CD8-positive, alpha-beta memory T cell (primary cell): ENCODE data around the gene PKIB. TPM values are rescaled to one million over a fixed set of nuclear protein-coding genes. Genes with fewer than 3 reads are reported as not detected.
A peak's percentile ranks its signal among the peaks of the same experiment; 100 is the strongest.
"Not testable (repeated sequence)": the region's sequence is repeated elsewhere in the genome, so short reads cannot be mapped to it uniquely, and the experiment has no call there.

Experiments used
- CTCF ChIA-PET: fragments of 350-600 bp; sonication (Branson Sonifier 250); formaldehyde crosslinking; loops from one replicate; lab custom pipeline; 2021; ENCODE audit warnings: antibody characterized with exemption; lab: Charles Lee
- POLR2A ChIA-PET: fragments of 350-600 bp; sonication (Branson Sonifier 250); formaldehyde crosslinking; loops from one replicate; lab custom pipeline; 2021; ENCODE audit warnings: antibody characterized with exemption; lab: Charles Lee
- DNase-seq, 5 donors: peaks; one replicate each; pipeline versions ENCODE4 v3.0.0 to v3.0.0-alpha.2; 2020 to 2022; ENCODE audit warnings: mixed read lengths in 1 of 5
- H3K27ac ChIP-seq: one replicate; pipeline ENCODE4 v1.7.0; 2013; ENCODE audit warnings: low read depth, mild to moderate bottlenecking, low read length, moderate library complexity
- H3K27me3 ChIP-seq: 2 replicates; pipeline ENCODE4 v1.7.0; 2013; ENCODE audit warnings: low read length, mild to moderate bottlenecking; ENCODE audit not compliant: insufficient read depth, poor library complexity, severe bottlenecking
- H3K36me3 ChIP-seq: 2 replicates; pipeline ENCODE4 v1.7.0; 2013; ENCODE audit warnings: mild to moderate bottlenecking, low read length, moderate library complexity; ENCODE audit not compliant: insufficient read depth
- H3K4me1 ChIP-seq: 2 replicates; pipeline ENCODE4 v1.7.0; 2013; ENCODE audit warnings: mild to moderate bottlenecking, low read length, moderate library complexity; ENCODE audit not compliant: insufficient read depth
- H3K4me3 ChIP-seq: 2 replicates; pipeline ENCODE4 v1.7.0; 2013; ENCODE audit warnings: mild to moderate bottlenecking, low read length
- H3K9me3 ChIP-seq: 2 replicates; pipeline ENCODE4 v1.7.0; 2013; ENCODE audit warnings: mild to moderate bottlenecking, low read length
- H3K27ac Mint-ChIP-seq, 8 donors: one replicate each; pipeline ENCODE4 v1.8.0; 2020 to 2021; ENCODE audit warnings: mixed read lengths in 8 of 8, mild to moderate bottlenecking in 6 of 8, inconsistent platforms in 3 of 8, moderate library complexity in 3 of 8
- H3K27me3 Mint-ChIP-seq, 2 donors: one replicate each; pipeline ENCODE4 v1.8.0; 2020 to 2021; ENCODE audit warnings: mixed read lengths in 2 of 2, mild to moderate bottlenecking in 1 of 2, moderate library complexity in 1 of 2
- H3K36me3 Mint-ChIP-seq, 3 donors: one replicate each; pipeline ENCODE4 v1.8.0; 2020 to 2021; ENCODE audit warnings: mixed read lengths in 3 of 3, inconsistent platforms in 1 of 3, mild to moderate bottlenecking in 1 of 3
- H3K4me1 Mint-ChIP-seq, 3 donors: one replicate each; pipeline ENCODE4 v1.8.0; 2020 to 2021; ENCODE audit warnings: mixed read lengths in 3 of 3, inconsistent platforms in 1 of 3, mild to moderate bottlenecking in 1 of 3
- H3K4me3 Mint-ChIP-seq, 7 donors: one replicate each; pipeline ENCODE4 v1.8.0; 2020 to 2021; ENCODE audit warnings: mixed read lengths in 7 of 7, mild to moderate bottlenecking in 6 of 7, moderate library complexity in 4 of 7, inconsistent platforms in 2 of 7
- H3K9me3 Mint-ChIP-seq, 5 donors: one replicate each; pipeline ENCODE4 v1.8.0; 2020 to 2022; ENCODE audit warnings: mixed read lengths in 5 of 5, mild to moderate bottlenecking in 3 of 5, moderate library complexity in 2 of 5, inconsistent platforms in 1 of 5
- polyA plus RNA-seq: library from polyadenylated mRNA; unstranded; fragments of 300-500 nt; fragmentation: Illumina TruSeq; gene quantifications from one replicate; pipeline ENCODE4 v1.2.3, GENCODE V29; 2021
- total RNA-seq, 2 experiments: library from RNA; stranded (reverse); gene quantifications; one replicate each; pipeline ENCODE4 v1.2.3, GENCODE V29; 2021

PKIB gene
- total and polyA plus RNA-seq, 3 experiments from 2014 or later = 0.26 to 0.98 TPM; not detected in 1

GRCh38 chr6:122740936-122741335 lies 130.7 kb downstream of the PKIB start:
- H3K27me3 Mint-ChIP-seq = peaks cover 0 to 5% of the 10 kb centered on the region in 2 donors
- ChIA-PET POLR2A (no interaction called here), CTCF (interaction anchor here (1.1 kb wide), 1 partner anchor 98 kb away, joined by 3 read pairs; no protein-coding TSS in a partner anchor)
- H3K27me3 ChIP-seq = no peaks in the 10 kb centered on the region
- H3K9me3 Mint-ChIP-seq = peaks cover 0 to 3% (median 0%) of the 10 kb centered on the region in 5 donors
- no peak overlapping the region for H3K4me3 Mint-ChIP-seq
- no peaks in the 10 kb centered on the region for H3K36me3 Mint-ChIP-seq
- H3K27ac ChIP-seq = no peak overlapping the region
- H3K27ac Mint-ChIP-seq = no peak overlapping the region
- no peaks in the 10 kb centered on the region for H3K4me1 ChIP-seq
- H3K4me3 ChIP-seq = no peak overlapping the region
- DNase-seq = no peak
- H3K4me1 Mint-ChIP-seq = no peaks in the 10 kb centered on the region
- no peaks in the 10 kb centered on the region for H3K9me3 ChIP-seq
- H3K36me3 ChIP-seq = no peaks in the 10 kb centered on the region

- H3K4me3 ChIP-seq, H3K9me3 ChIP-seq, H3K4me3 Mint-ChIP-seq, H3K4me1 ChIP-seq, H3K36me3 ChIP-seq, CTCF ChIA-PET, H3K9me3 Mint-ChIP-seq, H3K27me3 Mint-ChIP-seq, H3K27me3 ChIP-seq, H3K4me1 Mint-ChIP-seq, H3K27ac ChIP-seq, H3K27ac Mint-ChIP-seq, DNase-seq, H3K36me3 Mint-ChIP-seq, POLR2A ChIA-PET: not testable (repeated sequence)
These were observed 134.0 kb downstream of the PKIB start for GRCh38 chr6:122744247-122744646.

GRCh38 chr6:122744856-122745255 lies 134.7 kb downstream of the PKIB start:
- H3K27me3 ChIP-seq, H3K9me3 Mint-ChIP-seq, CTCF ChIA-PET, H3K4me3 Mint-ChIP-seq, H3K4me1 ChIP-seq, POLR2A ChIA-PET, H3K4me1 Mint-ChIP-seq, H3K27ac Mint-ChIP-seq, DNase-seq, H3K36me3 ChIP-seq, H3K27ac ChIP-seq, H3K36me3 Mint-ChIP-seq, H3K9me3 ChIP-seq, H3K27me3 Mint-ChIP-seq, H3K4me3 ChIP-seq: not testable (repeated sequence)

- no peak overlapping the region for H3K27ac ChIP-seq
- no peaks in the 10 kb centered on the region for H3K36me3 ChIP-seq
- DNase-seq = no peak
- Mint-ChIP-seq H3K27ac (no peak overlapping the region), H3K4me1 (peaks cover 9 to 13% (median 12%) of the 10 kb centered on the region in 3 donors), H3K4me3 (no peak overlapping the region), H3K36me3 (no peaks in the 10 kb centered on the region), H3K27me3 (peaks cover 0 to 3% of the 10 kb centered on the region in 2 donors), H3K9me3 (peaks cover 0 to 2% (median 0%) of the 10 kb centered on the region in 5 donors)
- no peaks in the 10 kb centered on the region for H3K27me3 ChIP-seq
- peaks cover 4% of the 10 kb centered on the region for H3K4me1 ChIP-seq
- H3K9me3 ChIP-seq = no peaks in the 10 kb centered on the region
- no peak overlapping the region for H3K4me3 ChIP-seq
- ChIA-PET POLR2A (no interaction called here), CTCF (no interaction called here)
These were observed 136.5 kb downstream of the PKIB start for GRCh38 chr6:122746688-122747087.

GRCh38 chr6:122747573-122747972 lies 137.4 kb downstream of the PKIB start:
- no peaks in the 10 kb centered on the region for H3K9me3 ChIP-seq
- H3K36me3 ChIP-seq = no peaks in the 10 kb centered on the region
- no peak overlapping the region for H3K4me3 ChIP-seq
- POLR2A ChIA-PET = no interaction called here
- no peaks in the 10 kb centered on the region for H3K36me3 Mint-ChIP-seq
- no peaks in the 10 kb centered on the region for H3K27me3 ChIP-seq
- peaks cover 0 to 2% (median 0%) of the 10 kb centered on the region in 5 donors for H3K9me3 Mint-ChIP-seq
- peaks cover 0 to 3% of the 10 kb centered on the region in 2 donors for H3K27me3 Mint-ChIP-seq
- H3K27ac Mint-ChIP-seq = no peak overlapping the region
- CTCF ChIA-PET = no interaction called here
- DNase-seq = no peak
- no peak overlapping the region for H3K27ac ChIP-seq
- H3K4me1 Mint-ChIP-seq = peaks cover 13 to 21% (median 15%) of the 10 kb centered on the region in 3 donors
- peaks cover 4% of the 10 kb centered on the region for H3K4me1 ChIP-seq
- H3K4me3 Mint-ChIP-seq = no peak overlapping the region

GRCh38 chr6:122748945-122749344 lies 138.7 kb downstream of the PKIB start:
- POLR2A ChIA-PET, H3K36me3 Mint-ChIP-seq, H3K27me3 ChIP-seq, H3K27ac Mint-ChIP-seq, DNase-seq, H3K36me3 ChIP-seq, H3K4me3 ChIP-seq, H3K4me1 ChIP-seq, CTCF ChIA-PET, H3K4me3 Mint-ChIP-seq, H3K9me3 ChIP-seq, H3K27me3 Mint-ChIP-seq, H3K27ac ChIP-seq, H3K9me3 Mint-ChIP-seq: not testable (repeated sequence)
- peaks cover 15 to 30% (median 19%) of the 10 kb centered on the region in 3 donors for H3K4me1 Mint-ChIP-seq

- CTCF ChIA-PET = no interaction called here
- H3K9me3 ChIP-seq = no peaks in the 10 kb centered on the region
- no peaks in the 10 kb centered on the region for H3K27me3 Mint-ChIP-seq
- peaks cover 4% of the 10 kb centered on the region for H3K4me1 ChIP-seq
- H3K27ac Mint-ChIP-seq = no peak overlapping the region
- H3K4me3 Mint-ChIP-seq = no peak overlapping the region
- DNase-seq = no peak
- H3K36me3 ChIP-seq = no peaks in the 10 kb centered on the region
- H3K27ac ChIP-seq = no peak overlapping the region
- no peak overlapping the region for H3K4me3 ChIP-seq
- peaks cover 15 to 30% (median 19%) of the 10 kb centered on the region in 3 donors for H3K4me1 Mint-ChIP-seq
- no peaks in the 10 kb centered on the region for H3K27me3 ChIP-seq
- no peaks in the 10 kb centered on the region for H3K36me3 Mint-ChIP-seq
- POLR2A ChIA-PET = no interaction called here
- H3K9me3 Mint-ChIP-seq = peaks cover 0 to 2% (median 0%) of the 10 kb centered on the region in 5 donors
These were observed 139.3 kb downstream of the PKIB start for GRCh38 chr6:122749451-122750050.

- Histone ChIP-seq H3K9me3 (no peaks in the 10 kb centered on the region), H3K36me3 (no peaks in the 10 kb centered on the region), H3K27ac (no peak overlapping the region), H3K4me1 (peaks cover 4% of the 10 kb centered on the region), H3K27me3 (no peaks in the 10 kb centered on the region), H3K4me3 (no peak overlapping the region)
- H3K27me3 Mint-ChIP-seq = no peaks in the 10 kb centered on the region
- CTCF ChIA-PET = interaction anchor here (1.1 kb wide), 1 partner anchor 83 kb away, joined by 3 read pairs; no protein-coding TSS in a partner anchor
- H3K27ac Mint-ChIP-seq = peak overlapping the region in 7 of 8 donors; percentile 9 to 81 (median 39)
- peak in 1 of 5 donors; percentile 8 for DNase-seq
- peaks cover 15 to 30% (median 19%) of the 10 kb centered on the region in 3 donors for H3K4me1 Mint-ChIP-seq
- POLR2A ChIA-PET = no interaction called here
- no peaks in the 10 kb centered on the region for H3K36me3 Mint-ChIP-seq
- peaks cover 0 to 2% (median 0%) of the 10 kb centered on the region in 5 donors for H3K9me3 Mint-ChIP-seq
- peak overlapping the region in 6 of 7 donors; percentile 28 to 65 (median 58) for H3K4me3 Mint-ChIP-seq
These were observed 141.1 kb downstream of the PKIB start for GRCh38 chr6:122751326-122751725.
